Activated CD4-positive, alpha-beta memory T cell treated with anti-CD3 and anti-CD28 coated beads, Interleukin-2, amount 10 ng/mL, durations not matched to agents 7 days and 5 days (primary cell): Measurements from ENCODE around the gene TGFA. TPM values are rescaled to one million over a fixed set of nuclear protein-coding genes. Genes with fewer than 3 reads are reported as not detected.

Source experiments
- CTCF ChIA-PET: fragments of 350-600 bp; sonication (Branson Sonifier 250); formaldehyde crosslinking; loops from one replicate; lab custom pipeline; 2021; ENCODE audit warnings: antibody characterized with exemption, inconsistent platforms; lab: Charles Lee
- POLR2A ChIA-PET: fragments of 350-600 bp; sonication (Branson Sonifier 250); formaldehyde crosslinking; loops from one replicate; lab custom pipeline; 2021; ENCODE audit warnings: antibody characterized with exemption; lab: Charles Lee
- DNase-seq: peaks from one replicate; pipeline ENCODE4 v3.0.0-alpha.2; 2020
- H3K27ac Mint-ChIP-seq: one replicate; pipeline ENCODE4 v1.8.0; 2021; ENCODE audit warnings: mild to moderate bottlenecking, mixed read lengths
- H3K27me3 Mint-ChIP-seq: one replicate; pipeline ENCODE4 v1.8.0; 2021; ENCODE audit warnings: mixed read lengths
- H3K36me3 Mint-ChIP-seq: one replicate; pipeline ENCODE4 v1.8.0; 2021; ENCODE audit warnings: low read depth, mixed read lengths
- H3K4me1 Mint-ChIP-seq: one replicate; pipeline ENCODE4 v1.8.0; 2021; ENCODE audit warnings: mixed read lengths
- H3K4me3 Mint-ChIP-seq: one replicate; pipeline ENCODE4 v1.8.0; 2021; ENCODE audit warnings: mild to moderate bottlenecking, mixed read lengths
- H3K9me3 Mint-ChIP-seq: one replicate; pipeline ENCODE4 v1.8.0; 2021; ENCODE audit warnings: mixed read lengths
- total RNA-seq, 2 experiments: library from RNA; stranded (reverse); gene quantifications; one replicate each; pipeline ENCODE4 v1.2.3, GENCODE V29; 2021

Gene TGFA
- total RNA-seq, 2 experiments from 2014 or later, result not detected

GRCh38 chr2:70515938-70516337 is 37.7 kb downstream of the TGFA start:
- DNase-seq, result no peak
- POLR2A ChIA-PET, result no interaction called here
- Mint-ChIP-seq H3K27me3 (no peaks in the 10 kb centered on the region), H3K36me3 (no peaks in the 10 kb centered on the region), H3K9me3 (no peaks in the 10 kb centered on the region), H3K4me1 (peaks cover 11% of the 10 kb centered on the region), H3K27ac (no peak overlapping the region), H3K4me3 (no peak overlapping the region)
- CTCF ChIA-PET, result no interaction called here

DNA sequence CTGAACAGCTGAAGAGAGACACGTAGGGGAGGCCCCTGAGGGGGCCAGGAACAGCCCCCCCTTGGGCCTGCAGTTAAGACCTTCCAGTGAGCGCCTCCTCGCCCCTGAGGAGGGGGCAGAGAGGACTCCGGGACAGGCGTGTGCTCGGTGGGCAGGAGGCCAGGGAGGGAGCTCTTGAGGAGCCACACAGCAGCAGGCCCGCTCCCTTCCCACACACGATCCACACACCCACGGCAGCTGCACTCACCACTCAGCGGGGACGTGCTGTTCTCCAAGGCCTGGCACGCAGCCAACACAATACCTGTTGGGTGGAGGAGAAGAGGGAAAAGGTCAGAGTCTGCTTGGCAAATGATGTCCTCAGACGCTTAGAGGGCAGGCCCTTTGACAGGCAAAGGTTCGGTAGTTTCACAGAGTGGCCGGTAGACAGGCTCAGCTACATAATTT is 39.0 kb downstream of the TGFA start:
- peaks cover 11% of the 10 kb centered on the region for H3K4me1 Mint-ChIP-seq
- DNase-seq, result no peak
- no peaks in the 10 kb centered on the region for H3K27me3 Mint-ChIP-seq
- H3K4me3 Mint-ChIP-seq, result no peak overlapping the region
- H3K27ac Mint-ChIP-seq, result no peak overlapping the region
- POLR2A ChIA-PET, result no interaction called here
- no peaks in the 10 kb centered on the region for H3K36me3 Mint-ChIP-seq
- CTCF ChIA-PET, result interaction anchor here (0.7 kb wide), 1 partner anchor 10 kb away, joined by 5 read pairs; no protein-coding TSS in a partner anchor
- no peaks in the 10 kb centered on the region for H3K9me3 Mint-ChIP-seq

DNA sequence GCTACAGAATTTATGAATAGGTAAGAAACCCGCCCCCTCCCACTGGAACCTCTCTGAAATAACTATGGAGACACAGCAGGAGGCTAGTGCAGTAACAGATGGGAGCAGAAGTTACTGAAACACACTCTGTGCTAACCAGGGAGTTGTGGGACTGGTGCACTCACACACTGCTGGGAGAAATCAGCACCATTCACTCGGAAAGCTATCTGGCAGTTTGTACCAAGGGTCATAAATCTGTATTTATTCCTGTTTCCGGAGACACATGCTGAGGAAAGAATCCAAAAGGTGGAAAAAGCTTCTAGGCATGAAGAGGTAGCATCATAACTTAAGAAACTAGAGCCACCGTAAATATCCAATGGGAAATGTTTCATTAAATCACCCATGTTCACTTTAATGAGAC is 39.9 kb downstream of the TGFA start:
- Mint-ChIP-seq H3K27me3 (no peaks in the 10 kb centered on the region), H3K36me3 (no peaks in the 10 kb centered on the region), H3K4me3 (no peak overlapping the region), H3K27ac (no peak overlapping the region), H3K9me3 (no peaks in the 10 kb centered on the region), H3K4me1 (peaks cover 11% of the 10 kb centered on the region)
- DNase-seq, result no peak
- CTCF ChIA-PET, result no interaction called here
- POLR2A ChIA-PET, result no interaction called here

GRCh38 chr2:70511971-70512729 is 41.5 kb downstream of the TGFA start:
- DNase-seq, result no peak
- H3K4me3 Mint-ChIP-seq, result no peak overlapping the region
- POLR2A ChIA-PET, result no interaction called here
- CTCF ChIA-PET, result no interaction called here
- no peaks in the 10 kb centered on the region for H3K9me3 Mint-ChIP-seq
- peaks cover 11% of the 10 kb centered on the region for H3K4me1 Mint-ChIP-seq
- no peaks in the 10 kb centered on the region for H3K27me3 Mint-ChIP-seq
- H3K36me3 Mint-ChIP-seq, result no peaks in the 10 kb centered on the region
- H3K27ac Mint-ChIP-seq, result no peak overlapping the region

DNA sequence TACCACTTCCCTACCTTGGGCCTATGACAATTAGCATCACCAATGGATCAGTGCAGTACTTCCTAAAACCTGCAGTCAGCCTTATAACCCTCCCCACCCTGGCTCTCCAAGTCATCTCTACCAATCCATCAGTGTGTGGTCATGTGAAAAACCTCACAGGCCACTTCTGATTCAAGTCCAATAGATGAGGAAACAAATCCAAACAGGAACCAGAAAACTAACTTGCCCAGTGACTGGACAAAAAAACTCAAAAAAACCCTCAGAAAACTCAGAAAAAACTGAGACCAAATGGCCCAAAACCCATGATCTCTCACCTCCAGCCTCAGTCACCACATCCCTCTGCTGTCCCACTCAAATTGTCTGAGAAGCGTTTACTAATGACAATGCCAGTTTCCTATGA is 43.3 kb downstream of the TGFA start:
- H3K27ac Mint-ChIP-seq, result no peak overlapping the region
- H3K9me3 Mint-ChIP-seq, result no peaks in the 10 kb centered on the region
- no peaks in the 10 kb centered on the region for H3K4me1 Mint-ChIP-seq
- CTCF ChIA-PET, result no interaction called here
- H3K4me3 Mint-ChIP-seq, result no peak overlapping the region
- no peaks in the 10 kb centered on the region for H3K27me3 Mint-ChIP-seq
- POLR2A ChIA-PET, result interaction anchor here (1.5 kb wide), 1 partner anchor 12 kb away, joined by 3 read pairs; no protein-coding TSS in a partner anchor
- DNase-seq, result no peak
- H3K36me3 Mint-ChIP-seq, result no peaks in the 10 kb centered on the region

GRCh38 chr2:70509565-70509964 is 44.1 kb downstream of the TGFA start:
- DNase-seq, result no peak
- Mint-ChIP-seq H3K4me1 (no peaks in the 10 kb centered on the region), H3K4me3 (no peak overlapping the region), H3K27me3 (no peaks in the 10 kb centered on the region), H3K9me3 (no peaks in the 10 kb centered on the region), H3K36me3 (no peaks in the 10 kb centered on the region), H3K27ac (no peak overlapping the region)
- ChIA-PET CTCF (no interaction called here), POLR2A (interaction anchor here (1.5 kb wide), 1 partner anchor 12 kb away, joined by 3 read pairs; no protein-coding TSS in a partner anchor)

GRCh38 chr2:70508711-70509462 is 44.7 kb downstream of the TGFA start:
- DNase-seq, result no peak
- H3K4me3 Mint-ChIP-seq, result no peak overlapping the region
- CTCF ChIA-PET, result no interaction called here
- H3K4me1 Mint-ChIP-seq, result no peaks in the 10 kb centered on the region
- POLR2A ChIA-PET, result interaction anchor here (1.5 kb wide), 1 partner anchor 11 kb away, joined by 3 read pairs; no protein-coding TSS in a partner anchor
- no peaks in the 10 kb centered on the region for H3K27me3 Mint-ChIP-seq
- no peaks in the 10 kb centered on the region for H3K9me3 Mint-ChIP-seq
- no peaks in the 10 kb centered on the region for H3K36me3 Mint-ChIP-seq
- no peak overlapping the region for H3K27ac Mint-ChIP-seq

- no peak for DNase-seq
- no peaks in the 10 kb centered on the region for H3K4me1 Mint-ChIP-seq
- no peaks in the 10 kb centered on the region for H3K36me3 Mint-ChIP-seq
- no peaks in the 10 kb centered on the region for H3K9me3 Mint-ChIP-seq
- H3K27me3 Mint-ChIP-seq, result peaks cover 1% of the 10 kb centered on the region
- H3K4me3 Mint-ChIP-seq, result no peak overlapping the region
- ChIA-PET CTCF (no interaction called here), POLR2A (no interaction called here)
- no peak overlapping the region for H3K27ac Mint-ChIP-seq
These were observed 47.8 kb downstream of the TGFA start for GRCh38 chr2:70505613-70506391.

DNA sequence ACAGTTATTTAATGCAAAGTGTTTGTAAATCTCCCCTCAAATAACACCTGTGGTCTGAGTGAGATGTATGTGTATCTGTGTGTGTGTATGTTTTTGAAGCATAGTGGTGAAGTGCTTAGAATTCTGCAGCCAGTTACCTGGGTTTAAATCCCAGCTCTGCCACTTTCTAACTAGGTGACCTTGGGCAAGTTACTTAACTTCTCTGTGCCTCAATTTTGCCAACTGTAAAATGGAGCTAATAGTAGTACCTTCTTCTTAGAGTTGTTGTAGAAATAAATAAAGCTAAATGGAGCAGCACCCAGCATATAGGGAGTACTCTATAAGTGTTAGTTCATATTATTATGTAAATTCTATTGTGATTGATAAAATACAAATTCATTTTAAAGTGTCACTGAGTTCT is 48.9 kb downstream of the TGFA start:
- ChIA-PET POLR2A (no interaction called here), CTCF (interaction anchor here (0.7 kb wide), 1 partner anchor 10 kb away, joined by 5 read pairs; no protein-coding TSS in a partner anchor)
- Mint-ChIP-seq H3K27ac (no peak overlapping the region), H3K36me3 (no peaks in the 10 kb centered on the region), H3K27me3 (peaks cover 4% of the 10 kb centered on the region), H3K9me3 (no peaks in the 10 kb centered on the region), H3K4me1 (no peaks in the 10 kb centered on the region), H3K4me3 (no peak overlapping the region)
- DNase-seq, result no peak

DNA sequence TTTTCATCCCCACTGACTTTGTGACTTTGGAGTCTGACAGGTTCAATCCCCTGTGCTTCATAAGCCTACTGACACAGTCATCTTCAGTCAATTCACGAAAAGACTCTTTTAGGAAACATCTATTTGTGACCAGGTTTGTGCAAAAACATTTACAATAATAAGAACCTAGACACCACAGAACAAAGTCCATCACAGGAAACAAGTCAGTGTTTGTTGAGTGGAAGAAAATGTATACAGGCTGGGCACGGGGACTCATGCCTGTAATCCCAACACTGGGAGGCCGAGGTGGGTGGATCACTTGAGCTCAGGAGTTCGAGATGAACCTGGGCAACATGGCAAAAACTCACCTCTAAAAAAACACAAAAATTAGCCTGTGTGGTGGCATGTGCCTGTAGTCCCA is 49.7 kb downstream of the TGFA start:
- peaks cover 5% of the 10 kb centered on the region for H3K27me3 Mint-ChIP-seq
- POLR2A ChIA-PET, result no interaction called here
- H3K36me3 Mint-ChIP-seq, result no peaks in the 10 kb centered on the region
- no peaks in the 10 kb centered on the region for H3K4me1 Mint-ChIP-seq
- CTCF ChIA-PET, result no interaction called here
- no peak overlapping the region for H3K4me3 Mint-ChIP-seq
- no peak for DNase-seq
- no peaks in the 10 kb centered on the region for H3K9me3 Mint-ChIP-seq
- no peak overlapping the region for H3K27ac Mint-ChIP-seq

DNA sequence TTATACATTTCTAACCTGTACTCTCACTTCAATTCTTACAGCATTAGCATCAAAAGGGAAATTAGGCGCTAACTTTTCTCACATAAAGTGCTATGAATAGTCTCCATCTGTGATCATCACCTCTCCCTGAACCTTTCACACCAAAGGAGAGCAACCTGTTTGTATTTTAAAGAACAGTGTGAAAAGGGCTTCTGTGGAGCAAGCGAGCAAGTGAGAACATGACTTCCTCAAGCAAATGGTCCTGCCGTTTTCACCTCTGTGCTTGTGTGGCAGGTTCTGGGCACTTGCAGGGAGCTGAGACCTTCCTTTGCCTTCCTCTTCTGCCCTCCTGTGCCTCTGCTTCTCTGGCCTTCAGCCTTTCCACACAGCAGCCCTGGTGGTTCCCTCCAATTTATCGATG is 51.9 kb downstream of the TGFA start:
- POLR2A ChIA-PET, result no interaction called here
- Mint-ChIP-seq H3K4me1 (no peaks in the 10 kb centered on the region), H3K27ac (no peak overlapping the region), H3K27me3 (peaks cover 6% of the 10 kb centered on the region), H3K4me3 (no peak overlapping the region), H3K36me3 (no peaks in the 10 kb centered on the region), H3K9me3 (no peaks in the 10 kb centered on the region)
- CTCF ChIA-PET, result no interaction called here
- DNase-seq, result no peak

DNA sequence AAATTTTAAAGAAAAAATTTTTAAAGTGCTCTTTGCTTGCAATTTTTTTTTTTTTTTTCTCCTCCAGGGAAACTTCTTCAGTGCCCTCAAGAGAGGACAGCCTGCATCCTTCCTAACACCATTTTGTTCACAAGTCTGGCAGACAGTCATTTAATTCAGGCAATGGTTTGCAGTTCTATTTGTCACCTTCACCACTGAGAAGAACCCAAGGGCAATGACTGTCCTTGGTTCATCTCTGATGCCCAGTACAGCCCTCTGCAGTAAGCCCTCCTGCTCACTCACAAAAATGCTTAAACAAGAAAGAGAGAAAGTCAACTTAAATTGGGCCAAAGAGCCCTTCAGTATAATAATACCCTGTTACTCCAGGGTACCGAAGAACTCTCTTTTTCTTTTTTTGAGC is 52.4 kb downstream of the TGFA start:
- DNase-seq, result no peak
- H3K4me3 Mint-ChIP-seq, result no peak overlapping the region
- H3K9me3 Mint-ChIP-seq, result no peaks in the 10 kb centered on the region
- ChIA-PET POLR2A (no interaction called here), CTCF (interaction anchor here (0.7 kb wide), 1 partner anchor 1308 kb away, joined by 3 read pairs; no protein-coding TSS in a partner anchor)
- H3K27ac Mint-ChIP-seq, result no peak overlapping the region
- H3K36me3 Mint-ChIP-seq, result no peaks in the 10 kb centered on the region
- peaks cover 9% of the 10 kb centered on the region for H3K27me3 Mint-ChIP-seq
- no peaks in the 10 kb centered on the region for H3K4me1 Mint-ChIP-seq

- ChIA-PET POLR2A (no interaction called here), CTCF (no interaction called here)
- H3K36me3 Mint-ChIP-seq, result no peaks in the 10 kb centered on the region
- H3K27ac Mint-ChIP-seq, result no peak overlapping the region
- H3K4me3 Mint-ChIP-seq, result no peak overlapping the region
- no peaks in the 10 kb centered on the region for H3K9me3 Mint-ChIP-seq
- DNase-seq, result no peak
- peaks cover 10% of the 10 kb centered on the region for H3K27me3 Mint-ChIP-seq
- no peaks in the 10 kb centered on the region for H3K4me1 Mint-ChIP-seq
These were observed 54.4 kb downstream of the TGFA start for GRCh38 chr2:70499253-70499652.
